ENCODE data around the gene GRIP1.

Gene GRIP1

GRCh38 chr12:66428870-66429269, 250.0 kb downstream of the GRIP1 start:
- FAIRE-seq (no peak), DNase-seq (ENCODE audit: insufficient read length, low spot score) (no peak)
- no peak for TF ChIP-seq CTCF (IDR thresholded peaks at IDR 0.05; ENCODE audit: insufficient read depth, missing control alignments)

GRCh38 chr12:66428261-66428660, 250.6 kb downstream of the GRIP1 start:
- no peak for DNase-seq (ENCODE audit: insufficient read length, low spot score)
- TF ChIP-seq CTCF (IDR thresholded peaks at IDR 0.05; ENCODE audit: insufficient read depth, missing control alignments), result no peak
- no peak for FAIRE-seq

- no peak for FAIRE-seq
- no peak for DNase-seq (ENCODE audit: insufficient read length, low spot score)
- no peak for TF ChIP-seq CTCF (IDR thresholded peaks at IDR 0.05; ENCODE audit: insufficient read depth, missing control alignments)
Measured at GRCh38 chr12:66426696-66427095, 252.2 kb downstream of the GRIP1 start.

GRCh38 chr12:66423266-66423665, 255.6 kb downstream of the GRIP1 start:
- TF ChIP-seq CTCF (IDR thresholded peaks at IDR 0.05; ENCODE audit: insufficient read depth, missing control alignments), result no peak
- DNase-seq (ENCODE audit: insufficient read length, low spot score), result no peak
- no peak for FAIRE-seq

- no peak for TF ChIP-seq CTCF (IDR thresholded peaks at IDR 0.05; ENCODE audit: insufficient read depth, missing control alignments)
- DNase-seq (ENCODE audit: insufficient read length, low spot score) (no peak), FAIRE-seq (no peak)
Measured at GRCh38 chr12:66418908-66419307, 260.0 kb downstream of the GRIP1 start.

- FAIRE-seq, result no peak
- TF ChIP-seq CTCF (IDR thresholded peaks at IDR 0.05; ENCODE audit: insufficient read depth, missing control alignments), result no peak
Measured at GRCh38 chr12:66417217-66417616, 261.7 kb downstream of the GRIP1 start.

GRCh38 chr12:66409195-66409871, 269.5 kb downstream of the GRIP1 start:
- FAIRE-seq, result no peak
- peak; percentile 57 for TF ChIP-seq CTCF (IDR thresholded peaks at IDR 0.05; ENCODE audit: insufficient read depth, missing control alignments)
- no peak for DNase-seq (ENCODE audit: insufficient read length, low spot score)

More at GRCh38 chr12:66417217-66417616, 261.7 kb downstream of the GRIP1 start:
- no peak for DNase-seq (ENCODE audit: insufficient read length, low spot score)

All from D721Med (cell line).